Measurements from ENCODE around the gene TRPM6. TPM values are rescaled to one million over a fixed set of nuclear protein-coding genes. Genes with fewer than 3 reads are reported as not detected.

The TRPM6 gene
- total and polyA plus RNA-seq, 9 donors = 0.06 to 0.69 (median 0.25) TPM

GRCh38 chr9:74765481-74765971 lies 122.2 kb downstream of the TRPM6 start:
- intact Hi-C loops (cut with DNase I) = no loop called here
- H3K27ac ChIP-seq = no peak overlapping the region
- no peaks in the 10 kb centered on the region for H3K27me3 ChIP-seq
- no peak for DNase-seq
- no peaks in the 10 kb centered on the region for H3K4me1 ChIP-seq (ENCODE audit: insufficient read depth)
- no peak for TF ChIP-seq EP300 (IDR thresholded peaks at IDR 0.05)
- no peak for TF ChIP-seq POLR2A (IDR thresholded peaks at IDR 0.05)
- TF ChIP-seq CTCF (IDR thresholded peaks at IDR 0.05) = no peak
- WGBS, 3 donors = 30 to 55% (median 40%) methylated on average over 3 of the region's 3 CpGs
- H3K4me3 ChIP-seq = no peak overlapping the region
- H3K36me3 ChIP-seq = no peaks in the 10 kb centered on the region
- no peaks in the 10 kb centered on the region for H3K9me3 ChIP-seq

GRCh38 chr9:74762950-74763349 lies 124.8 kb downstream of the TRPM6 start:
- no peak overlapping the region for H3K27ac ChIP-seq
- 88 to 100% (median 89%) methylated on average over 1 of the region's 1 CpG for WGBS, 3 donors
- no peak for TF ChIP-seq EP300 (IDR thresholded peaks at IDR 0.05)
- no peak for TF ChIP-seq CTCF (IDR thresholded peaks at IDR 0.05)
- TF ChIP-seq POLR2A (IDR thresholded peaks at IDR 0.05) = no peak
- H3K4me3 ChIP-seq = no peak overlapping the region
- H3K9me3 ChIP-seq = no peaks in the 10 kb centered on the region
- no peaks in the 10 kb centered on the region for H3K36me3 ChIP-seq
- intact Hi-C loops (cut with DNase I) = no loop called here
- no peak for DNase-seq
- no peaks in the 10 kb centered on the region for H3K27me3 ChIP-seq
- no peaks in the 10 kb centered on the region for H3K4me1 ChIP-seq (ENCODE audit: insufficient read depth)

GRCh38 chr9:74760031-74760700 lies 127.6 kb downstream of the TRPM6 start:
- Histone ChIP-seq H3K36me3 (no peaks in the 10 kb centered on the region), H3K27ac (no peak overlapping the region), H3K4me3 (no peak overlapping the region), H3K27me3 (no peaks in the 10 kb centered on the region), H3K9me3 (no peaks in the 10 kb centered on the region), H3K4me1 (ENCODE audit: insufficient read depth) (no peaks in the 10 kb centered on the region)
- TF ChIP-seq EP300 (IDR thresholded peaks at IDR 0.05) (no peak), CTCF (IDR thresholded peaks at IDR 0.05) (no peak), POLR2A (IDR thresholded peaks at IDR 0.05) (no peak)
- DNase-seq = no peak
- intact Hi-C loops (cut with DNase I) = no loop called here
- WGBS, 3 donors = 88 to 95% (median 91%) methylated on average over 3 of the region's 3 CpGs

GRCh38 chr9:74755999-74756398 lies 131.7 kb downstream of the TRPM6 start:
- Histone ChIP-seq H3K27me3 (no peaks in the 10 kb centered on the region), H3K4me3 (no peak overlapping the region), H3K27ac (no peak overlapping the region), H3K36me3 (no peaks in the 10 kb centered on the region), H3K4me1 (ENCODE audit: insufficient read depth) (no peaks in the 10 kb centered on the region), H3K9me3 (no peaks in the 10 kb centered on the region)
- 69 to 74% (median 72%) methylated on average over 3 of the region's 3 CpGs for WGBS, 3 donors
- DNase-seq = no peak
- intact Hi-C loops (cut with DNase I) = no loop called here
- TF ChIP-seq EP300 (IDR thresholded peaks at IDR 0.05) = no peak
- no peak for TF ChIP-seq CTCF (IDR thresholded peaks at IDR 0.05)
- TF ChIP-seq POLR2A (IDR thresholded peaks at IDR 0.05) = no peak
